IPS DF 6.9 (cell line): ENCODE data around the gene SYT13.
"Not testable (repeated sequence)": the region's sequence is repeated elsewhere in the genome, so short reads cannot be mapped to it uniquely, and the experiment has no call there.

Source experiments
- DNase-seq: peaks from one replicate; pipeline ENCODE4 v3.0.0-alpha.2; 2013; ENCODE audit warnings: low read depth, low spot score
- H3K27ac ChIP-seq: one replicate; pipeline ENCODE4 v1.5.1; 2013; ENCODE audit warnings: low read length, control low read depth
- H3K27me3 ChIP-seq: 2 replicates; pipeline ENCODE4 v1.6.1; 2013; ENCODE audit warnings: mild to moderate bottlenecking, low read length; ENCODE audit not compliant: control insufficient read depth, insufficient read depth
- H3K36me3 ChIP-seq: 2 replicates; pipeline ENCODE4 v1.6.1; 2013; ENCODE audit warnings: low read length; ENCODE audit not compliant: control insufficient read depth, insufficient read depth
- H3K4me1 ChIP-seq: 2 replicates; pipeline ENCODE4 v1.6.1; 2013; ENCODE audit warnings: low read length; ENCODE audit not compliant: control insufficient read depth, insufficient read depth
- H3K4me3 ChIP-seq: 2 replicates; pipeline ENCODE4 v1.5.1; 2013; ENCODE audit warnings: mild to moderate bottlenecking, low read length
- H3K9me3 ChIP-seq: 2 replicates; pipeline ENCODE4 v1.6.1; 2013; ENCODE audit warnings: low read length, inconsistent platforms; ENCODE audit not compliant: control insufficient read depth, insufficient read depth
- WGBS: extraction: QIAGEN DNeasy Blood & Tissue Kit; methylation state at CpG from one replicate; pipeline ENCODE4 v1.1.7; 2013; ENCODE audit warnings: mixed read lengths, missing lambda C conversion rate; ENCODE audit not compliant: insufficient read length, insufficient coverage; 5-methylcytosine and 5-hydroxymethylcytosine counted together

SYT13 gene

GRCh38 chr11:45250035-45250718 is 36.0 kb downstream of the SYT13 start:
- no peak overlapping the region for H3K4me3 ChIP-seq
- no peak for DNase-seq
- no CpG with 5 or more reads among the region's 3 CpGs for WGBS

GRCh38 chr11:45249372-45249771 is 36.8 kb downstream of the SYT13 start:
- not testable (repeated sequence) for H3K4me1 ChIP-seq, H3K27ac ChIP-seq, H3K36me3 ChIP-seq, H3K4me3 ChIP-seq, H3K9me3 ChIP-seq, DNase-seq, H3K27me3 ChIP-seq
- WGBS: no CpG with 5 or more reads among the region's 1 CpG

More at GRCh38 chr11:45250035-45250718, 36.0 kb downstream of the SYT13 start:
- H3K9me3 ChIP-seq: no peaks in the 10 kb centered on the region
- no peaks in the 10 kb centered on the region for H3K36me3 ChIP-seq
- H3K27me3 ChIP-seq: no peaks in the 10 kb centered on the region
- H3K27ac ChIP-seq: no peak overlapping the region
- H3K4me1 ChIP-seq: peaks cover 3% of the 10 kb centered on the region; the same call in 1 of the 2 replicates

- no peaks in the 10 kb centered on the region for H3K27me3 ChIP-seq
- H3K9me3 ChIP-seq: no peaks in the 10 kb centered on the region
- no peak overlapping the region for H3K4me3 ChIP-seq
- peaks cover 3% of the 10 kb centered on the region; the same call in 1 of the 2 replicates for H3K4me1 ChIP-seq
- WGBS: no CpG with 5 or more reads among the region's 2 CpGs
- H3K36me3 ChIP-seq: no peaks in the 10 kb centered on the region
- DNase-seq: no peak
- no peak overlapping the region for H3K27ac ChIP-seq
Observed at GRCh38 chr11:45248501-45249011, 37.6 kb downstream of the SYT13 start.

DNA sequence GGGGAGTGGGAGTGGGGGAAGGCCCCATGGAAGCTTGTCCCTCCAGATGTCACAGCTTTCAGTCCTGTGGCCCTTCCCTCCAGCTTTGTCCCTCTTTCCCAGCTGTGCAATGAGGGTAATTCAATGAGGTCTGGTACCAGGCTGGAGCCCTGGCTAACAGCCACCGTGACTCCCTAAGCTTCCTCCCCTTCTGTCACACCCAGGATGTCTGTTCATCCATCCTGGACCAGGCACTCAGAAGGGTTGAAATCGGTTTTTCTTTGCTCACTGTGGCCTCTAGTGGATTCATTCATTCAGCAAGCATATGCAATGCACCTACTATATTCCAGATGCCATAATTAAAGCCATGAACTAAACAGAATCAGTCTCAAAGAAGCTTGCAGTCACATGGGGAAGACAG is 38.7 kb downstream of the SYT13 start:
- no peaks in the 10 kb centered on the region for H3K9me3 ChIP-seq
- H3K4me3 ChIP-seq: no peak overlapping the region
- no CpG with 5 or more reads among the region's 2 CpGs for WGBS
- no peak for DNase-seq
- no peak overlapping the region for H3K27ac ChIP-seq
- peaks cover 1% of the 10 kb centered on the region; the same call in 1 of the 2 replicates for H3K4me1 ChIP-seq
- no peaks in the 10 kb centered on the region for H3K27me3 ChIP-seq
- H3K36me3 ChIP-seq: no peaks in the 10 kb centered on the region

DNA sequence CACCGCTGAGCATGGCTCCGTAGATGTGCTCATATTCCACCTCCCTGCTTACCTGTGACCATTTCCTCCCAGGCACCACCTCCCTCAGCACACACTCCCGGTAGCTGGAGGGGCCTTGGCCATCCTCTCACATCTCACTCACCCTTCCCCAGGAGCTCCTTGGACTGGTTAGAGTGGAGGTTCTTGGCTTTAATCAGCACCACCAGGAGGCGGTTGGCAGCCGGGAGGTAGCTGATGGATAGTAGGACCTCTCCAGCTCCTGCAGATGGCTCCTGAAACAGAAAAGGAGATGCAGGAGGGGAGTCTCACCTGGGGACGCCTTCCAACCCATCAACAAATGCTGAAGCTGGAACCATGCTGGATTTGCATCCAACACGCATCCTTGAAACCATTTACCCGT is 39.9 kb downstream of the SYT13 start:
- Histone ChIP-seq H3K27me3 (no peaks in the 10 kb centered on the region), H3K27ac (no peak overlapping the region), H3K9me3 (no peaks in the 10 kb centered on the region), H3K36me3 (no peaks in the 10 kb centered on the region), H3K4me1 (no peaks in the 10 kb centered on the region), H3K4me3 (no peak overlapping the region)
- WGBS: no CpG with 5 or more reads among the region's 8 CpGs
- DNase-seq: no peak

- no peak overlapping the region for H3K4me3 ChIP-seq
- DNase-seq: no peak
- WGBS: no CpG with 5 or more reads among the region's 8 CpGs
- no peaks in the 10 kb centered on the region for H3K36me3 ChIP-seq
- no peaks in the 10 kb centered on the region for H3K9me3 ChIP-seq
- H3K4me1 ChIP-seq: no peaks in the 10 kb centered on the region
- H3K27me3 ChIP-seq: no peaks in the 10 kb centered on the region
- no peak overlapping the region for H3K27ac ChIP-seq
Observed at GRCh38 chr11:45245218-45246045, 40.7 kb downstream of the SYT13 start.

DNA sequence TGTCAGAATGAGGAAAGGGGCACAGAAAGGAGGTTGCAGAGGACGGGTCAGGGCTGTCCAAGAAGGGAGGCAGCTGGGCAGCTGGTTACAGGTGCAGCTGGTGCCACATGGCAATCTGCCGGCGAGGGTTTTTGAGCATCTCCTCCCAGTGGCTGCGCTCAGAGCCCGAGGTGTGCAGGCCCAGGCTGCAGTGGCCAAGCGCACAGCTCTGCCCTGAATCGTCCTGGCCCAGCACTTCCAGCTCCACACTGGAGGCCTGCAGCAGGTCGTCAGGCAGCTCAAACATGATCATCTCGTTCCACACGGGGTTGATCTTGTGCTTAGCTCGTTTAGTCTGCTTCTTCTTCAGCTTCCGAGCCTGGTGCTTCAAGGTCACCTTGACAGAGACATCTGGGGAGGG is 42.2 kb downstream of the SYT13 start:
- H3K27ac ChIP-seq: no peak overlapping the region
- no peaks in the 10 kb centered on the region for H3K27me3 ChIP-seq
- no peaks in the 10 kb centered on the region for H3K4me1 ChIP-seq
- no CpG with 5 or more reads among the region's 12 CpGs for WGBS
- H3K36me3 ChIP-seq: no peaks in the 10 kb centered on the region
- H3K4me3 ChIP-seq: no peak overlapping the region
- H3K9me3 ChIP-seq: no peaks in the 10 kb centered on the region
- DNase-seq: no peak

DNA sequence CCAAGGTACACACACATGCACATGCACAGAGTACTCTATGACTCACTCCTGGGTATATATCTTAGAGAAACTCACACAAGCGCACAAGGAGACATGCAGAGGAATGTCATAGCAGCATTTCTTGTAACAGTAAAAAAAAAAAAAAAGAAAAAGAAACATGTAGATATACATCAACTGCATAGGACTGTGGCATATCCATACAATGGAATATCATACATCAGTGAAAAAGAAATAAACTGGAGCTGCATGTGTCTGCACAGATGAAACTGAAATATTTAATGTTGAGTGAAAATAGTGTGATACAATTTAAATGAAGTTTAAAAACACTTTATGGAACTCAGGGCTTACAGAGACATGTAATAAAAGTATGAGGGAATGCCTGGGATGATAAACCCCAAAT is 46.4 kb downstream of the SYT13 start:
- no peaks in the 10 kb centered on the region for H3K36me3 ChIP-seq
- no peaks in the 10 kb centered on the region for H3K27me3 ChIP-seq
- H3K4me1 ChIP-seq: no peaks in the 10 kb centered on the region
- no CpG with 5 or more reads among the region's 1 CpG for WGBS
- no peak overlapping the region for H3K27ac ChIP-seq
- H3K9me3 ChIP-seq: no peaks in the 10 kb centered on the region
- no peak overlapping the region for H3K4me3 ChIP-seq
- DNase-seq: no peak

DNA sequence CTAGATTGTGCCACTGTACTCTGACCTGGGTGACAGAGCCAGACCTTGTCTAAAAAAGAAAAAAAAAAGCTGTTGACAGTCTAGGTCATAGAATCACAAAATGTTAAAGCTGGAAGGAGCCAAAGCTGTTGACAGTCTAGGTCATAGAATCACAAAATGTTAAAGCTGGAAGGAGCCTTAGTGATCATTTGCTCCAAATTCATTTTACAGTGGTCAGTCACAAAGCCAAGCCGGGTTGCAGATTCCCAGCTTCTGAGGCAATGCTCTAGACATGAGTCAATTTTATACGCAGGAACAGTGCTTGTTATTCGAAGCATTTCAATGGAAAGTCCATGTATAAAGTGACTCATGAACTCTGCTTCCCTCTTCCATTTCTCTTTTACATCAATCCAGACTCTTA is 47.4 kb downstream of the SYT13 start:
- Histone ChIP-seq H3K36me3 (no peaks in the 10 kb centered on the region), H3K9me3 (no peaks in the 10 kb centered on the region), H3K27me3 (no peaks in the 10 kb centered on the region), H3K4me3 (no peak overlapping the region), H3K4me1 (no peaks in the 10 kb centered on the region), H3K27ac (no peak overlapping the region)
- WGBS: no CpG with 5 or more reads among the region's 3 CpGs
- DNase-seq: no peak

- no CpG with 5 or more reads among the region's 4 CpGs for WGBS
- no peaks in the 10 kb centered on the region for H3K27me3 ChIP-seq
Observed at GRCh38 chr11:45237711-45238315, 48.3 kb downstream of the SYT13 start.

More at GRCh38 chr11:45237711-45238315, 48.3 kb downstream of the SYT13 start:
- H3K4me1 ChIP-seq: peaks cover 2% of the 10 kb centered on the region; the same call in 1 of the 2 replicates
- H3K36me3 ChIP-seq: no peaks in the 10 kb centered on the region
- H3K4me3 ChIP-seq: no peak overlapping the region
- no peak for DNase-seq
- H3K9me3 ChIP-seq: no peaks in the 10 kb centered on the region
- H3K27ac ChIP-seq: no peak overlapping the region
